GM20431 (cell line): ENCODE results near the gene TRPV3.
"Not testable (repeated sequence)": the region's sequence is repeated elsewhere in the genome, so short reads cannot be mapped to it uniquely, and the experiment has no call there.

Experiments
- in situ Hi-C: fragments of 300-500 bp; cut with MseI, MboI; formaldehyde crosslinking; loops from one replicate; pipeline ENCODE4 v1.15.0; 2020; ENCODE audit warnings: low sequenced_read_pairs; ENCODE audit not compliant: unreplicated experiment

TRPV3 gene

GRCh38 chr17:3528403-3528851 is 29.2 kb downstream of the TRPV3 start:
- in situ Hi-C loops, result no loop called here

GRCh38 chr17:3527896-3528295 is 29.7 kb downstream of the TRPV3 start:
- in situ Hi-C loops, result no loop called here

DNA sequence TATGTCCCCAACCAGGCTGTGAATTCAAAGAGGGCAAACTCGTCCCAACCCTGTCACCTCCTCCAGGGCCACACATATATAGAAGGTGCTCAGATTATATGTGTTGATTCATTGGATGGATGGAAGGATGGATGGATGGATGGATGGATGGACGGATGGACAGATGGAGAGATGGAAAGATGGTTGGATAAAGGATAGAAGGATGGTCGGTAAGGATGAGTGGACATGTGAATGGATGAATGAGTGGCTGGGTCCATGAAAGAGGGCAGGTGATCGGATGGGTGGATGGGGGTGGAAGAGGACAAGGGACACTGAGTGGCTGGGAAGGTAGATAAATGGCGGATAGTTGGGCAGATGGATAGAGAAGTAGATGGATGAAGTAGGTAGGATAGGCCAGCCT is 30.1 kb downstream of the TRPV3 start:
- in situ Hi-C loops, result no loop called here

GRCh38 chr17:3526971-3527370 is 30.6 kb downstream of the TRPV3 start:
- in situ Hi-C loops, result no loop called here

GRCh38 chr17:3526491-3526890 is 31.1 kb downstream of the TRPV3 start:
- in situ Hi-C loops, result no loop called here

DNA sequence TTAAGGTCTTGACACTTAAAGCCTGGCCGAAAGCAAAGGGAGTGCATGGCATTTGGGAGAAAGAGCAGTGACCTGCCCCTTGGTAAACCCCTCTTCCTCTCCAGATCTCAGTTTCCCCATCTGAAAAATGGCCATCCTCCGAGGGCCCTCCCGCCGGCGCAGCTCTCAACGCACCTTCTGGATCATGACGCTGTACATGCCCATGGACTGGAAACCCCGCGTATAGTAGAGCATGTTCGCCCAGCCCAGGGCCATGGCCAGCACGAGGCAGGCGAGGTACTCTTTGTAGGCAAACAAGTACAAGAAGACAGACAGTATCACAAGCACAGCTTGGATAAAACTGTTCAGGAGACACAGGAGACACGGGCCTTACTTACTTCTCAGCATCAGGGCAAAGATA is 33.6 kb downstream of the TRPV3 start:
- in situ Hi-C loops, result no loop called here

DNA sequence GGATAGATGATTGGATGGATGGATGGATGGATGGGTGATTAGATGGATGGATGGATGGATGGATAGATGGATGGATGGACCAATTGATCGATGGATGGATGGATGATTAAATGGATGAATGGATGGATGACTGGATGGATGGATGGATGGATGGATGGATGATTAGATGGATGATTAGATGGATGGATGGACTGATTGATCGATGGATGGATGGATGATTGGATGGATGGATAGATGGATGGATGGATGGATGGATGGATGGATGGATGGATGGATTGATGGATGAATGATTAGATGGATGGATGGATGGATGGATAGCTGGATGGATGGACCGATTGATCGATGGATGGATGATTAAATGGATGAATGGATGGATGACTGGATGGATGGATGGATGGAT is 38.1 kb downstream of the TRPV3 start:
- in situ Hi-C loops, result not testable (repeated sequence)

- in situ Hi-C loops, result no loop called here
Measured at GRCh38 chr17:3514873-3515272, 42.7 kb downstream of the TRPV3 start.

DNA sequence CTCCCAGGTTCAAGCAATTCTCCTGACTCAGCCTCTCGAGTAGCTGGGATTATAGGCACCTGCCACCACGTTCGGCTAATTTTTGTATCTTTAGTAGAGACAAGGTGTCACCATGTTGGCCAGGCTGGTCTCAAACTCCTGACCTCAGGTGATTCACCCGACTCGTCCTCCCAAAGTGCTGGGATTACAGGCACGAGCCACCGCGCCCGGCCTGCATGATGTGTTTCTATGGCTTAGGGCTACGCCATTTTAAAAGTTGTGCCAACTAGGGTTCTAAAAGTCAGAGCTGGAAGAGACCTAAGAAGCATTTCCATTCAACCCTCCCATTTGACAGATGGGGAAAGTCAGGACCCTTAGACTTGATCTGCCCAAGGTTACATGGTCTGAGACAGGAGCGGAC is 43.4 kb downstream of the TRPV3 start:
- in situ Hi-C loops, result not testable (repeated sequence)

DNA sequence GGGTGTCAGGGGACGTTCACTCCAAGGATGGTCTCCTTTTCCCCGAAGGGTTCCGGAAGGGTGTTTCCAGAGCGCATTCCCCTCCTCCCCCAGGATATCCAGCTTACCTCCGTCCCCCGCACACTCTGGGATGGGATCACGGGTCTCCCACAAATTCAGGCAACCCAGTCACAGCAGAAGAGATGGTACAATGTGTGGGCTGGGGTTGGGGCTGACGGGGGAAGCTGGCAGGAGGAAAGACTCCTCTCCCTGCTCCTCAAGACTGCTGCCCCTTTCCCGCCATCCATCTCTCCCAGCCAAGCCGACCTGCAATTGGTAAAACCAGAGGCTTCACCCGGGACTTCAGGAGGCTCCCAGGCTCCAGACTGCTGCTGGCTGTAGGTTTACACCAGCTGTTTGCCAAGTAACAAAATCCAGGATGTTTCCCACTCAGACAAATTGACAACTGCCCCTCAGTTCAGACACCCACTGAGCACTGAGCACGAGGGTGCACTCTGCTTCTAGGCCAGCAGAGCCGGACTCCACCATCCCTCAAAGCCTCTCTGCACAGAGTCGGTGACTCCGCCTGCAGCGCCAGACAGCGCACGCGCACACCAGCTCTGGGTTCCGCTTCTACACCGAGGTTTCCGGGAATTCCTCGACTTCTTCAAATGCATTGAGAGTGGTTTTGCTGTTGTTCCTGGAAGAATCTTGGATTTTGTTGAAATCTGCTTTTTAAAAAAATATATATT is 44.1 kb downstream of the TRPV3 start:
- in situ Hi-C loops, result no loop called here

GRCh38 chr17:3512505-3513171 is 45.0 kb downstream of the TRPV3 start:
- in situ Hi-C loops, result no loop called here

GRCh38 chr17:3511852-3512504 is 45.6 kb downstream of the TRPV3 start:
- in situ Hi-C loops, result no loop called here

- in situ Hi-C loops, result no loop called here
Measured at GRCh38 chr17:3510090-3510489, 47.5 kb downstream of the TRPV3 start.

DNA sequence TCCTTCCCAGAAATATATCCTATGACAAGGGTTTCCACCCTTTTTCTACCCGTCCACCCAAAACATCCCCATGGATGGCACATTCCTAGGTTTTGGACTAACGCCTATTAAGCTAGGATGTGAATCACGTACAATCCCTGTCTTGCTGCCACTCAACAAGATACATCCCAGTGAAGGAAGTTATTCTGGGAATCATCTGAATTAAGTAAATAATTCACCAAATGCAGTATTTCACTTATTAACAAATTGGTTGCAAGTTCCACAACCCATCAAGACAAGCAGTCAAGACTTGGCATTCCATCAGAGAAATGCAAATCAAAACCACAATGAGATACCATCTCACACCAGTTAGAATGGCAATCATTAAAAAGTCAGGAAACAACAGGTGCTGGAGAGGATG is 49.7 kb downstream of the TRPV3 start:
- in situ Hi-C loops, result no loop called here

DNA sequence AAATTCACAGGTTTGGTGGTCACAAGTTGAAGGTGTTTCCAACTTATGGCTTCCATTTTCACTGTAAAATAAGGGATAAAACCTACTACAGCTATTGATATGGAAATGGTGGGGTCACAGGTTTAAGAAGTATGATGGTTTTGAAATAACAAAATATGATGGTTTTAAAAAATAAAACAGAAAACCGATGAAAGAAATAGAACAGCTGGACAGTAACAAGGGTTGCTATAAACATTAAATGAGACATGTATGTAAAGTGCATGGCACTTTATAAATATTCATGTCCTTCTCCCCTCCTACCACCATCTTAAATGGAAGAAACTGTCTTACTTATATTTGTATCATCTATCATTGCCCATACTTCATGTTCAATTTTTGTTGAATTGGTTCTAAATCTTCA is 50.5 kb downstream of the TRPV3 start:
- in situ Hi-C loops, result no loop called here

GRCh38 chr17:3506054-3506453 is 51.6 kb downstream of the TRPV3 start:
- in situ Hi-C loops, result no loop called here

DNA sequence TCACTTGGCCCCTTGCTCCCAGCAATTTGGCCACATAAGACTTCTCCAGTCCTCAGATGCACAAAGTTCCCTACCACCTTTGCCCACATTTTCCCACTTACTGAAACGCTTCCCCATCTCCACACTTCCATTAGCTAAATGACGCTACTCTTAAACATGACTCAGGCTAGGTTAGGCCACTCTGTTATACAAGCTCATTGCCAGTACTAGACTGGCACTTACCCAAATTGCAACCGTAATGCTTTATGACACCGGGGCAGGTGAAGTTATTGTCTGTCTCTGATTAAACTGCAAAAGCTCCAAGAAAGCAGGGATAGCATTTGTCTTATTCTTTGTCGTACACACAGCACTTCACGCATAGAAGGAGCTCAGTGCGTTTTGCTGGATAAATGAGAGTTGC is 52.6 kb downstream of the TRPV3 start:
- in situ Hi-C loops, result no loop called here

- in situ Hi-C loops, result no loop called here
Measured at GRCh38 chr17:3503285-3503684, 54.3 kb downstream of the TRPV3 start.

DNA sequence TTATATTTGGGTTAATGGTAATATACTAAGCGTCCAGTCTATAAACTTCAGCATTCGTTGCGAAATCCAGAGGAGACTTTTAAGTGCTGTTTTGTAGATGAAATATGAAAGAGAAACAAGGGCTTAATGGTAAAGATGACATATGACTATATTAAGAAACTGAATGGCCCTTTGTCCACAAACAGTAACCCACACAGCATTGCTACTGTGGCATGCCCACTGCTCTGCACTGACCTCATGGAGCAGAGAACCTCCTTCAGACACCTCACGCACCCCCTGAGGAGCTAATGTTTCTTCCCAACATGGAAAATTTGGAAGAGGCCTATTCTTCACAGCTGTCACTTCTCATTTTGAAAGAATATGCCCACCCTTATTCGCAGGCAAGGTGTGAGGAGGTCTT is 55.1 kb downstream of the TRPV3 start:
- in situ Hi-C loops, result no loop called here

GRCh38 chr17:3501344-3501743 is 56.3 kb downstream of the TRPV3 start:
- in situ Hi-C loops, result no loop called here

- in situ Hi-C loops, result no loop called here
Measured at GRCh38 chr17:3497101-3497500, 60.5 kb downstream of the TRPV3 start.
